DOHH2 (cell line): ENCODE results near the gene CLCN7.

Experiments used
- H3F3A ChIP-seq: fragments of 200-600 bp; sonication (generic), shearing (Covaris generic); 2 replicates; pipeline ENCODE4 v1.6.0; 2016; ENCODE audit warnings: antibody characterized with exemption, mild to moderate bottlenecking; ENCODE audit not compliant: control insufficient read depth, insufficient read depth
- H3K27ac ChIP-seq: fragments of 200-600 bp; sonication (generic); 2 replicates; pipeline ENCODE4 v1.5.1; 2014; ENCODE audit warnings: low read depth, mild to moderate bottlenecking, low read length, moderate library complexity
- H3K27me3 ChIP-seq: fragments of 200-600 bp; sonication (generic); 2 replicates; pipeline ENCODE4 v1.6.1; 2014; ENCODE audit warnings: mild to moderate bottlenecking, low read length, mixed read lengths; ENCODE audit not compliant: control insufficient read depth
- H3K36me3 ChIP-seq: fragments of 200-600 bp; sonication (generic); 2 replicates; pipeline ENCODE4 v1.6.1; 2014; ENCODE audit warnings: mild to moderate bottlenecking, low read length, moderate library complexity, mixed read lengths; ENCODE audit not compliant: control insufficient read depth
- H3K4me1 ChIP-seq: fragments of 200-600 bp; sonication (generic); 2 replicates; pipeline ENCODE4 v1.6.1; 2014; ENCODE audit warnings: mild to moderate bottlenecking, low read length, mixed read lengths; ENCODE audit not compliant: control insufficient read depth
- H3K4me2 ChIP-seq: fragments of 200-600 bp; sonication (generic); 2 replicates; pipeline ENCODE4 v1.6.0; 2014; ENCODE audit warnings: mild to moderate bottlenecking, low read length, moderate library complexity
- H3K4me3 ChIP-seq: fragments of 200-600 bp; sonication (generic); 2 replicates; pipeline ENCODE4 v1.5.1; 2014; ENCODE audit warnings: mild to moderate bottlenecking, low read length, mixed read lengths
- H3K79me2 ChIP-seq: fragments of 200-600 bp; sonication (generic); 2 replicates; pipeline ENCODE4 v1.6.1; 2014; ENCODE audit warnings: mild to moderate bottlenecking, low read length, mixed read lengths; ENCODE audit not compliant: control insufficient read depth
- H3K9me2 ChIP-seq: fragments of 200-600 bp; sonication (generic); replicated peaks from 2 replicates; pipeline ENCODE4 v1.6.1; 2014; ENCODE audit warnings: mild to moderate bottlenecking, low read length, mixed read lengths; ENCODE audit not compliant: control insufficient read depth
- H3K9me3 ChIP-seq: fragments of 200-600 bp; sonication (generic); 2 replicates; pipeline ENCODE4 v1.6.1; 2014; ENCODE audit warnings: antibody characterized with exemption, low read length, mixed read lengths; ENCODE audit not compliant: control insufficient read depth, insufficient read depth
- H4K20me1 ChIP-seq: fragments of 200-600 bp; sonication (generic); 2 replicates; pipeline ENCODE4 v1.6.0; 2014; ENCODE audit warnings: low read depth, mild to moderate bottlenecking, antibody characterized with exemption, low read length, moderate library complexity; ENCODE audit not compliant: control insufficient read depth, insufficient read depth
- CTCF ChIP-seq: fragments of 200-600 bp; sonication (generic); IDR thresholded peaks from one replicate; pipeline ENCODE4 v1.5.1; 2014; ENCODE audit warnings: antibody characterized with exemption, mild to moderate bottlenecking, low read depth, low read length; ENCODE audit not compliant: poor library complexity, severe bottlenecking
- EZH2phosphoT487 ChIP-seq: fragments of 200-600 bp; sonication (generic); IDR thresholded peaks from 2 replicates; pipeline ENCODE4 v1.6.1; 2017; ENCODE audit warnings: borderline replicate concordance, mild to moderate bottlenecking, antibody characterized with exemption, low read length, moderate library complexity, mixed read lengths

CLCN7 gene

GRCh38 chr16:1408171-1408837 is 66.5 kb downstream of the CLCN7 start:
- Histone ChIP-seq H3K4me3 (peak overlapping the region; percentile 85), H3K79me2 (peaks cover 17% of the 10 kb centered on the region), H3F3A (0 out of 2 replicates have a peak, but pooled peaks cover 4% of the 10 kb centered on the region), H3K9me2 (no peaks in the 10 kb centered on the region), H4K20me1 (no peaks in the 10 kb centered on the region; the same call in 1 of the 2 replicates), H3K27me3 (no peaks in the 10 kb centered on the region), H3K4me1 (peaks cover 10% of the 10 kb centered on the region), H3K36me3 (no peaks in the 10 kb centered on the region), H3K9me3 (no peaks in the 10 kb centered on the region), H3K4me2 (peak overlapping the region; percentile 92), H3K27ac (no peak overlapping the region)
- TF ChIP-seq EZH2phosphoT487 = no peak
- no peak for TF ChIP-seq CTCF

- Histone ChIP-seq H3K27ac (no peak overlapping the region), H3K27me3 (no peaks in the 10 kb centered on the region), H4K20me1 (no peaks in the 10 kb centered on the region; the same call in 1 of the 2 replicates), H3K36me3 (no peaks in the 10 kb centered on the region), H3K4me2 (peak overlapping the region; percentile 92), H3K9me2 (no peaks in the 10 kb centered on the region), H3K4me1 (peaks cover 10% of the 10 kb centered on the region), H3F3A (0 out of 2 replicates have a peak, but pooled peaks cover 3% of the 10 kb centered on the region), H3K9me3 (no peaks in the 10 kb centered on the region), H3K79me2 (peaks cover 17% of the 10 kb centered on the region), H3K4me3 (peak overlapping the region; percentile 85)
- TF ChIP-seq CTCF = no peak
- no peak for TF ChIP-seq EZH2phosphoT487
Observed at GRCh38 chr16:1407753-1408152, 67.1 kb downstream of the CLCN7 start.

GRCh38 chr16:1403733-1404132 is 71.1 kb downstream of the CLCN7 start:
- Histone ChIP-seq H3K79me2 (peaks cover 17% of the 10 kb centered on the region), H3K27ac (no peak overlapping the region), H4K20me1 (no peaks in the 10 kb centered on the region; the same call in 1 of the 2 replicates), H3K36me3 (no peaks in the 10 kb centered on the region), H3K9me3 (no peaks in the 10 kb centered on the region), H3K4me1 (peaks cover 10% of the 10 kb centered on the region), H3K4me3 (no peak overlapping the region), H3K27me3 (no peaks in the 10 kb centered on the region), H3K9me2 (no peaks in the 10 kb centered on the region), H3K4me2 (no peak overlapping the region), H3F3A (no peaks in the 10 kb centered on the region)
- TF ChIP-seq EZH2phosphoT487 (no peak), CTCF (no peak)
